GM10248 (cell line): ENCODE measurements around the gene CLIP3.

ENCODE experiments used
- CTCF ChIA-PET: fragments of 300-600 bp; sonication (Branson Sonifier 250); formaldehyde crosslinking; extraction: SDS; loops from one replicate; lab custom pipeline; 2021; ENCODE audit warnings: antibody characterized with exemption; lab: Yijun Ruan, JAX
- POLR2A ChIA-PET: fragments of 350-650 bp; sonication (Branson Sonifier 250); formaldehyde crosslinking; extraction: SDS; loops from one replicate; lab custom pipeline; 2020; ENCODE audit warnings: antibody characterized with exemption; lab: Yijun Ruan, JAX
- DNase-seq: peaks from one replicate; pipeline ENCODE4 v3.0.0; 2012; ENCODE audit errors: extremely low spot score
- CTCF ChIP-seq: IDR thresholded peaks from 2 replicates; pipeline ENCODE4 v1.5.1; 2012; ENCODE audit warnings: mild to moderate bottlenecking, low read depth; ENCODE audit errors: extremely low read depth, missing control alignments, control extremely low read depth

Gene CLIP3

GRCh38 chr19:36014012-36014924 is 18.4 kb downstream of the CLIP3 start, which contains the start of gene ALKBH6:
Gene ALKBH6, minus strand, starts transcription at chr19:36014213. Its CDS starts 816 bp downstream, at chr19:36013397.
- peak; percentile 99 for DNase-seq
- TF ChIP-seq CTCF, result no peak
- CTCF ChIA-PET, result interaction anchor here (0.8 to 1.4 kb wide), 3 partner anchors 11 to 40 kb away, joined by 3 to 5 read pairs (median 3); partner anchors contain the start of gene THAP8
- POLR2A ChIA-PET, result interaction anchor here (0.6 to 0.7 kb wide), 3 partner anchors 19 to 93 kb away, joined by 3 to 5 read pairs (median 4); no protein-coding TSS in a partner anchor

- ChIA-PET POLR2A (interaction anchor here (0.6 kb wide), 1 partner anchor 39 kb away, joined by 3 read pairs; no protein-coding TSS in a partner anchor), CTCF (interaction anchor here (0.8 to 2.2 kb wide), 4 partner anchors 10 to 41 kb away, joined by 3 to 5 read pairs (median 4); partner anchors contain the start of gene THAP8)
- DNase-seq, result no peak
- no peak for TF ChIP-seq CTCF
Observed at GRCh38 chr19:36013280-36014011, 19.2 kb downstream of the CLIP3 start.

GRCh38 chr19:36010402-36010801 is 22.3 kb downstream of the CLIP3 start:
- POLR2A ChIA-PET, result no interaction called here
- DNase-seq, result no peak
- TF ChIP-seq CTCF, result no peak
- CTCF ChIA-PET, result interaction anchor here (1.3 kb wide), 1 partner anchor 12 kb away, joined by 4 read pairs; no protein-coding TSS in a partner anchor

- no peak for TF ChIP-seq CTCF
- ChIA-PET POLR2A (interaction anchor here (0.6 kb wide), 1 partner anchor 75 kb away, joined by 3 read pairs; no protein-coding TSS in a partner anchor), CTCF (interaction anchor here (1.3 kb wide), 2 partner anchors 12 to 16 kb away, joined by 3 to 4 read pairs; no protein-coding TSS in a partner anchor)
- no peak for DNase-seq
Observed at GRCh38 chr19:36009633-36010379, 22.9 kb downstream of the CLIP3 start.

- DNase-seq, result peak; percentile 72
Observed at GRCh38 chr19:36009220-36009619, 23.5 kb downstream of the CLIP3 start.

More at GRCh38 chr19:36009220-36009619, 23.5 kb downstream of the CLIP3 start:
- TF ChIP-seq CTCF, result no peak
- CTCF ChIA-PET, result interaction anchor here (1.3 kb wide), 2 partner anchors 11 to 15 kb away, joined by 3 to 4 read pairs; no protein-coding TSS in a partner anchor
- POLR2A ChIA-PET, result interaction anchor here (0.6 kb wide), 1 partner anchor 76 kb away, joined by 3 read pairs; no protein-coding TSS in a partner anchor
